ENCODE results near the gene PSMC5.

Gene PSMC5

DNA sequence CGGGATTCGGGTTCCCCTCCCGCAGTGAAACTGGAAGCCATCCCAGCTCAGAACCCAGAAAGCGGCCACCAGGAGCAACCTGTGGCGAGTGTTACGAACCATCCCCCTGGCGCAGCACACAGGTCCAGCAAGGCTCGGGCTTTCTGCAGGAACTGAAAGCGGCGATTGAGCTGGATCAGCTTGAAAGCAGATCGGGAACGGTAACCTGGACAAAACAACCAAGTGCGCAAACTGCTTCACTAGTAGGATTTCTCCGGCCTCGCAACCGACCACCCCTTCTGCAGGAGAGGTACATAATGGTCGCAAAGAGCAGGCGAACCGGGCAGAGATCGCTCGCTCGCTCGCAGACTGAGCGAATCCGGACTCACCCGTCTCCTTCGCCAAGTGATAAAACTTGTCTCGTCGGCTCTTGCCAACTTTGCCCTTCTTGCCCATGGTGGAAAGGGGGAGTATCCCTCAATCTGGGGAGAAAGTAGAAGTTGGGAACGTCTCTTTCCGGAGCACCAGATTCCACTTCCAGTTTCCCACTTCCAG lies 696 bp upstream of the PSMC5 start:
- peaks cover 23% of the 10 kb centered on the region for H3K79me2 ChIP-seq (ENCODE audit: insufficient read depth, low read length)

DNA sequence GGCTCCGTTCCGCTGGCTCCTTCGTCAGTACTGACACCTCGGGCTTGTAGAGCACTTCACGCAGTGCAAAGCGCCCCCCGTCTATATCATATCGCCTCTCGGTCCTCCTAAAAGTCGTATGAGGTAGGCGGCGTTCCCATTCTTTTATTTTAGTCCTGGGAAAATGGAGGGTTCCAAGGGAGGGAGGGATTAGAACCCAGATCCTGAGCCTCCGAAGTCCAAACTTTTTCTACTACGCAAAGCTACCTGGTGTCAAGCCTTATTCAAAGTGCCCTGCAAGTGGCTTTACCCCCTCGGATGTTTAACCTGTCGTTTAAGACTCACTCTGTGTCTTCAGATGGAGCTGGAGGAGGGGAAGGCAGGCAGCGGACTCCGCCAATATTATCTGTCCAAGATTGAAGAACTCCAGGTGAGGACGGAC lies 580 bp downstream of the PSMC5 start:
- no peaks in the 10 kb centered on the region for H3K9me2 ChIP-seq (ENCODE audit: low read depth, low read length)
- H3K79me2 ChIP-seq (ENCODE audit: insufficient read depth, low read length): peaks cover 23% of the 10 kb centered on the region
- peak overlapping the region; percentile 74 for H3K27ac ChIP-seq (ENCODE audit: low read depth, low read length, poor library complexity, severe bottlenecking)
- H3K9ac ChIP-seq (ENCODE audit: low read length): peak overlapping the region; percentile 96
- H2AFZ ChIP-seq (ENCODE audit: low read length): no peak overlapping the region
- no peaks in the 10 kb centered on the region for H3F3A ChIP-seq (ENCODE audit: insufficient read depth, low read length)
- H3K4me1 ChIP-seq (ENCODE audit: insufficient read depth, low read length, severe bottlenecking): peaks cover 24% of the 10 kb centered on the region
- H3K27me3 ChIP-seq (ENCODE audit: insufficient read depth, low read length): no peaks in the 10 kb centered on the region
- peak overlapping the region; percentile 94 for H3K4me2 ChIP-seq (ENCODE audit: low read length)
- H3K36me3 ChIP-seq (ENCODE audit: insufficient read depth, low read length): peaks cover 75% of the 10 kb centered on the region
- no peaks in the 10 kb centered on the region for H3K9me3 ChIP-seq (ENCODE audit: low read length)
- no peaks in the 10 kb centered on the region for H4K20me1 ChIP-seq (ENCODE audit: insufficient read depth, low read length)
- TF ChIP-seq, protein P1, sequence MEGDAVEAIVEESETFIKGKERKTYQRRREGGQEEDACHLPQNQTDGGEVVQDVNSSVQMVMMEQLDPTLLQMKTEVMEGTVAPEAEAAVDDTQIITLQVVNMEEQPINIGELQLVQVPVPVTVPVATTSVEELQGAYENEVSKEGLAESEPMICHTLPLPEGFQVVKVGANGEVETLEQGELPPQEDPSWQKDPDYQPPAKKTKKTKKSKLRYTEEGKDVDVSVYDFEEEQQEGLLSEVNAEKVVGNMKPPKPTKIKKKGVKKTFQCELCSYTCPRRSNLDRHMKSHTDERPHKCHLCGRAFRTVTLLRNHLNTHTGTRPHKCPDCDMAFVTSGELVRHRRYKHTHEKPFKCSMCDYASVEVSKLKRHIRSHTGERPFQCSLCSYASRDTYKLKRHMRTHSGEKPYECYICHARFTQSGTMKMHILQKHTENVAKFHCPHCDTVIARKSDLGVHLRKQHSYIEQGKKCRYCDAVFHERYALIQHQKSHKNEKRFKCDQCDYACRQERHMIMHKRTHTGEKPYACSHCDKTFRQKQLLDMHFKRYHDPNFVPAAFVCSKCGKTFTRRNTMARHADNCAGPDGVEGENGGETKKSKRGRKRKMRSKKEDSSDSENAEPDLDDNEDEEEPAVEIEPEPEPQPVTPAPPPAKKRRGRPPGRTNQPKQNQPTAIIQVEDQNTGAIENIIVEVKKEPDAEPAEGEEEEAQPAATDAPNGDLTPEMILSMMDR (IDR thresholded peaks at IDR 0.05; ENCODE audit: low read length): no peak
- TF ChIP-seq EZH2 (IDR thresholded peaks at IDR 0.05; ENCODE audit: borderline replicate concordance, low read length): no peak
- H3K4me3 ChIP-seq (ENCODE audit: low read depth, low read length, poor library complexity, severe bottlenecking): peak overlapping the region; percentile 91

More for the DNA sequence above, 696 bp upstream of the PSMC5 start:
- H3K4me3 ChIP-seq (ENCODE audit: low read depth, low read length, poor library complexity, severe bottlenecking): peak overlapping the region; percentile 91
- H3K36me3 ChIP-seq (ENCODE audit: insufficient read depth, low read length): peaks cover 75% of the 10 kb centered on the region
- peaks cover 29% of the 10 kb centered on the region for H3K4me1 ChIP-seq (ENCODE audit: insufficient read depth, low read length, severe bottlenecking)
- no peaks in the 10 kb centered on the region for H3K9me3 ChIP-seq (ENCODE audit: low read length)
- H3K9me2 ChIP-seq (ENCODE audit: low read depth, low read length): no peaks in the 10 kb centered on the region
- peak overlapping the region; percentile 96 for H3K9ac ChIP-seq (ENCODE audit: low read length)
- no peak overlapping the region for H2AFZ ChIP-seq (ENCODE audit: low read length)
- H3K27ac ChIP-seq (ENCODE audit: low read depth, low read length, poor library complexity, severe bottlenecking): peak overlapping the region; percentile 74
- no peaks in the 10 kb centered on the region for H4K20me1 ChIP-seq (ENCODE audit: insufficient read depth, low read length)
- peak overlapping the region; percentile 94 for H3K4me2 ChIP-seq (ENCODE audit: low read length)
- H3F3A ChIP-seq (ENCODE audit: insufficient read depth, low read length): no peaks in the 10 kb centered on the region
- TF ChIP-seq EZH2 (IDR thresholded peaks at IDR 0.05; ENCODE audit: borderline replicate concordance, low read length): no peak
- TF ChIP-seq, protein P1 (IDR thresholded peaks at IDR 0.05; ENCODE audit: low read length): no peak
- H3K27me3 ChIP-seq (ENCODE audit: insufficient read depth, low read length): no peaks in the 10 kb centered on the region

DNA sequence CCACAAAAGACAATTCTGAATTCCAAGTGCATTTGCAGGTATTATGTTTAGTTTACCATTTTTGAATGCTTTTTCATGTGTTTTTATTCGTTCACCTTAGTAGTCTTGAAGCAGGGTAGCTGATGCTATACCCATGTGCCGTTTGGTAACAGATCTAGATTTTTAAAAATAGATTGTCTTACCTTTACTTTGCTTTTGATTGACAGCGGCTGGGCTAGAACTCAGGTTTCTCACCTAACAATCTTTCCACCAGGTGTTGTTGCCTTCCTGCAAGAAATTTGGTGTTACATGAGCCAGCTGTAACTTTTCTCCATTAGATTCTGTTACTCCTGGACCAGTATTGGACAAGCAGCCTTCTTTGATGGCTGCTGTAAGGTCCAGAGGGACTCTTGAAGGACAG lies 1.7 kb downstream of the PSMC5 start:
- Histone ChIP-seq H4K20me1 (ENCODE audit: insufficient read depth, low read length) (no peaks in the 10 kb centered on the region), H3K36me3 (ENCODE audit: insufficient read depth, low read length) (peaks cover 75% of the 10 kb centered on the region), H2AFZ (ENCODE audit: low read length) (no peak overlapping the region), H3K9me3 (ENCODE audit: low read length) (no peaks in the 10 kb centered on the region), H3K4me2 (ENCODE audit: low read length) (peak overlapping the region; percentile 94), H3K79me2 (ENCODE audit: insufficient read depth, low read length) (peaks cover 23% of the 10 kb centered on the region), H3K4me1 (ENCODE audit: insufficient read depth, low read length, severe bottlenecking) (peaks cover 24% of the 10 kb centered on the region), H3F3A (ENCODE audit: insufficient read depth, low read length) (no peaks in the 10 kb centered on the region), H3K27ac (ENCODE audit: low read depth, low read length, poor library complexity, severe bottlenecking) (no peak overlapping the region), H3K27me3 (ENCODE audit: insufficient read depth, low read length) (no peaks in the 10 kb centered on the region), H3K9ac (ENCODE audit: low read length) (peak overlapping the region; percentile 96), H3K9me2 (ENCODE audit: low read depth, low read length) (no peaks in the 10 kb centered on the region), H3K4me3 (ENCODE audit: low read depth, low read length, poor library complexity, severe bottlenecking) (peak overlapping the region; percentile 91)
- TF ChIP-seq, protein P1 (IDR thresholded peaks at IDR 0.05; ENCODE audit: low read length): no peak
- TF ChIP-seq EZH2 (IDR thresholded peaks at IDR 0.05; ENCODE audit: borderline replicate concordance, low read length): no peak

All from OCI-LY1 (cell line).